Fibroblast of lung (primary cell): ENCODE measurements around the gene HERC2.

ENCODE experiments used
- CTCF ChIP-seq, 2 donors: IDR thresholded peaks in 1 of 2; conservative IDR thresholded peaks in 1 of 2; 1 replicate in 1 of 2; 2 replicates in 1 of 2; pipeline ENCODE4 v1.5.1; 2011 to 2012; ENCODE audit warnings: low read length in 2 of 2, control low read depth in 1 of 2, inconsistent platforms in 1 of 2, low read depth in 1 of 2, mild to moderate bottlenecking in 1 of 2
- EZH2 ChIP-seq: IDR thresholded peaks from 2 replicates; pipeline ENCODE4 v1.5.1; 2012; ENCODE audit warnings: low read length, control low read depth, mild to moderate bottlenecking; ENCODE audit errors: missing control alignments

GRCh38 chr15:28178727-28179126 is 143.3 kb downstream of the HERC2 start:
- no peak for TF ChIP-seq CTCF (conservative IDR thresholded peaks at IDR 0.05 in 1 of 2, IDR thresholded peaks at IDR 0.05 in 1 of 2; ENCODE audit: low read depth in 1 of 2, low read length in 2 of 2)
- TF ChIP-seq EZH2 = no peak
